HepG2 (cell line): Measurements from ENCODE around the gene AFAP1. TPM values are rescaled to one million over a fixed set of nuclear protein-coding genes. Genes with fewer than 3 reads are reported as not detected.

Experiments used
- ATAC-seq: fragments of 200-7000 bp; cut with Tn5 transposase; 3 replicates; pipeline ENCODE4 v1.9.1; 2020; ENCODE audit warnings: mild to moderate bottlenecking, moderate library complexity
- BruUV-seq: library from RNA; stranded (reverse); fragments of 400-500 nt; replicated peaks from 2 replicates; lab custom pipeline; 2021; lab: Mats Ljungman, UMichigan
- CTCF ChIA-PET: fragments of 300-600 bp; formaldehyde crosslinking; extraction: SDS; loops from one replicate; lab custom pipeline; 2021; ENCODE audit warnings: low total read pairs, inconsistent platforms, low intra/inter-chr PET ratio; lab: Yijun Ruan, JAX
- POLR2A ChIA-PET: fragments of 350-600 bp; sonication (Branson Sonifier 250); formaldehyde crosslinking; loops from one replicate; lab custom pipeline; 2020; ENCODE audit warnings: antibody characterized with exemption, inconsistent platforms; lab: Yijun Ruan, JAX
- DNase-seq: peaks from one replicate; pipeline ENCODE4 v3.0.0-alpha.2; 2015; ENCODE audit warnings: low spot score
- FAIRE-seq: peaks from 3 replicates; lab custom pipeline; 2011; peaks lifted over from hg19 to GRCh38; lab: Jason Lieb, UNC
- H2AFZ ChIP-seq: one replicate; pipeline ENCODE4 v1.6.1; 2011; ENCODE audit warnings: low read length, inconsistent platforms
- H3K27ac ChIP-seq: fragments of 300-600 bp; 3 replicates; pipeline ENCODE4 v1.8.0; 2011; ENCODE audit warnings: mixed run types, mild to moderate bottlenecking, mixed read lengths, low read length, inconsistent platforms; ENCODE audit not compliant: insufficient read depth; ENCODE audit errors: extremely low read length
- H3K27me3 ChIP-seq, 2 experiments: fragments of 200-600 bp in 1 of 2; 2 replicates in 1 of 2; 3 replicates in 1 of 2; pipeline versions ENCODE4 v1.6.0 to v1.8.0; 2011; ENCODE audit warnings: low read length in 2 of 2, mild to moderate bottlenecking in 2 of 2, moderate library complexity in 2 of 2, inconsistent platforms in 1 of 2; ENCODE audit not compliant: insufficient read depth in 2 of 2, control insufficient read depth in 1 of 2
- H3K36me3 ChIP-seq, 2 experiments: fragments of 200-600 bp in 1 of 2; replicated peaks in 1 of 2; 2 replicates in 1 of 2; 3 replicates in 1 of 2; pipeline versions ENCODE4 v1.5.1 to v1.8.0; 2011; ENCODE audit warnings: low read length in 2 of 2, inconsistent platforms in 1 of 2; ENCODE audit not compliant: insufficient read depth in 2 of 2, control insufficient read depth in 1 of 2
- H3K4me1 ChIP-seq: 2 replicates; pipeline ENCODE4 v1.5.1; 2012; ENCODE audit warnings: low read length, inconsistent platforms; ENCODE audit not compliant: insufficient read depth
- H3K4me2 ChIP-seq: 2 replicates; pipeline ENCODE4 v1.6.0; 2011; ENCODE audit warnings: low read depth, low read length, inconsistent platforms
- H3K4me3 ChIP-seq, 3 experiments: fragments of 200-600 bp in 1 of 3; sonication (generic), shearing (Covaris generic) in 1 of 3; replicated peaks in 1 of 3; 2 replicates each; pipeline ENCODE4 v1.5.1; 2011 to 2016; ENCODE audit warnings: low read length in 3 of 3, inconsistent platforms in 2 of 3, low read depth in 2 of 3, mild to moderate bottlenecking in 2 of 3, control low read depth in 1 of 3, mixed read lengths in 1 of 3; ENCODE audit not compliant: insufficient read depth in 1 of 3
- H3K79me2 ChIP-seq: one replicate; pipeline ENCODE4 v1.6.1; 2011; ENCODE audit warnings: low read length, inconsistent platforms; ENCODE audit not compliant: insufficient read depth
- H3K9ac ChIP-seq: 2 replicates; pipeline ENCODE4 v1.6.0; 2011; ENCODE audit warnings: mild to moderate bottlenecking, low read depth, low read length, inconsistent platforms; ENCODE audit not compliant: insufficient read depth
- H3K9me3 ChIP-seq: 2 replicates; pipeline ENCODE4 v1.5.1; 2012; ENCODE audit warnings: mild to moderate bottlenecking, low read length
- H4K20me1 ChIP-seq: 2 replicates; pipeline ENCODE4 v1.6.0; 2011; ENCODE audit warnings: inconsistent platforms, mild to moderate bottlenecking, low read length, moderate library complexity; ENCODE audit not compliant: insufficient read depth
- DNMT3B ChIP-seq: conservative IDR thresholded peaks from 2 replicates; pipeline ENCODE4 v1.6.1; 2016; ENCODE audit warnings: missing biosample characterization, control low read depth
- PREB ChIP-seq: sonication (generic); formaldehyde crosslinking; IDR thresholded peaks from 2 replicates; pipeline ENCODE4 v1.4.0; 2020; ENCODE audit warnings: missing genetic modification reagents
- ZBTB38 ChIP-seq: sonication (generic); formaldehyde crosslinking; IDR thresholded peaks from 2 replicates; pipeline ENCODE4 v1.5.1; 2020; ENCODE audit warnings: mild to moderate bottlenecking, missing genetic modification reagents
- ZNF18 ChIP-seq: sonication (generic); formaldehyde crosslinking; IDR thresholded peaks from 2 replicates; pipeline ENCODE4 v1.8.0; 2022; ENCODE audit warnings: mild to moderate bottlenecking, missing genetic modification reagents; ENCODE audit not compliant: insufficient replicate concordance
- ZNF652 ChIP-seq: IDR thresholded peaks from 2 replicates; pipeline ENCODE4 v1.6.1; 2016; ENCODE audit warnings: low read depth, borderline replicate concordance
- ZNF670 ChIP-seq: sonication (generic); formaldehyde crosslinking; IDR thresholded peaks from 2 replicates; pipeline ENCODE4 v1.8.0; 2022; ENCODE audit warnings: mild to moderate bottlenecking, missing genetic modification reagents, borderline replicate concordance
- ZNF704 ChIP-seq: sonication (generic); formaldehyde crosslinking; IDR thresholded peaks from 2 replicates; pipeline ENCODE4 v1.8.1; 2023; ENCODE audit warnings: mild to moderate bottlenecking, inconsistent platforms, moderate library complexity, missing genetic modification reagents, borderline replicate concordance
- ZNF781 ChIP-seq: sonication (generic); formaldehyde crosslinking; IDR thresholded peaks from 2 replicates; pipeline ENCODE4 v1.5.1; 2020; ENCODE audit warnings: borderline replicate concordance, mild to moderate bottlenecking, missing genetic modification reagents; ENCODE audit errors: not compliant biosample characterization
- WGBS: methylation state at CpG from one replicate; pipeline ENCODE4 v1.1.6; 2017; ENCODE audit warnings: low lambda C conversion rate; 5-methylcytosine and 5-hydroxymethylcytosine counted together
- in situ Hi-C: cut with HindIII; loops from 2 replicates; pipeline ENCODE4 v1.10.0; 2017; ENCODE audit warnings: low pct_unique_long_range_greater_than_20kb; ENCODE audit not compliant: extremely low pct_ligation_motif_present
- intact Hi-C: fragments of 100-400 bp; cut with micrococcal nuclease; formaldehyde crosslinking; loops from one replicate; pipeline ENCODE4 v1.10.0; 2022; ENCODE audit not compliant: unreplicated experiment
- polyA plus RNA-seq, 8 experiments: library from polyadenylated mRNA; depleted of rRNA in 3 of 8; stranded (reverse) in 7 of 8; unstranded in 1 of 8; fragments of >200 nt; fragmentation: Illumina TruSeq in 4 of 8; extraction: Trizol in 4 of 8; gene quantifications; 2 replicates each; pipeline versions ENCODE4 v1.2.1 to v1.2.3, GENCODE V29; 2011 to 2016; ENCODE audit warnings: low read depth in 4 of 8, missing spikeins in 1 of 8, mixed read lengths in 1 of 8; ENCODE audit not compliant: insufficient read depth in 1 of 8
- total RNA-seq, 5 experiments: library from RNA; depleted of rRNA; stranded (reverse); fragments of >200 nt; fragmentation: Illumina TruSeq; extraction: Trizol; gene quantifications; 2 replicates each; pipeline ENCODE4 v1.2.3, GENCODE V29; 2016; ENCODE audit warnings: low read depth in 1 of 5
- TF ChIP-seq, protein P1 (sequence below): sonication (generic); formaldehyde crosslinking; IDR thresholded peaks from 2 replicates; pipeline ENCODE4 v1.4.0; 2020; ENCODE audit warnings: missing genetic modification reagents
- TF ChIP-seq, protein P2 (sequence below): sonication (generic); formaldehyde crosslinking; IDR thresholded peaks from 2 replicates; pipeline ENCODE4 v1.4.0; 2020; ENCODE audit warnings: missing genetic modification reagents; ENCODE audit errors: not compliant biosample characterization

AFAP1 gene
- total and polyA plus RNA-seq, 2 of the 13 experiments (the other 11 are each of a cell fraction or from before 2014, with no cell fraction given): 2.5 TPM

DNA sequence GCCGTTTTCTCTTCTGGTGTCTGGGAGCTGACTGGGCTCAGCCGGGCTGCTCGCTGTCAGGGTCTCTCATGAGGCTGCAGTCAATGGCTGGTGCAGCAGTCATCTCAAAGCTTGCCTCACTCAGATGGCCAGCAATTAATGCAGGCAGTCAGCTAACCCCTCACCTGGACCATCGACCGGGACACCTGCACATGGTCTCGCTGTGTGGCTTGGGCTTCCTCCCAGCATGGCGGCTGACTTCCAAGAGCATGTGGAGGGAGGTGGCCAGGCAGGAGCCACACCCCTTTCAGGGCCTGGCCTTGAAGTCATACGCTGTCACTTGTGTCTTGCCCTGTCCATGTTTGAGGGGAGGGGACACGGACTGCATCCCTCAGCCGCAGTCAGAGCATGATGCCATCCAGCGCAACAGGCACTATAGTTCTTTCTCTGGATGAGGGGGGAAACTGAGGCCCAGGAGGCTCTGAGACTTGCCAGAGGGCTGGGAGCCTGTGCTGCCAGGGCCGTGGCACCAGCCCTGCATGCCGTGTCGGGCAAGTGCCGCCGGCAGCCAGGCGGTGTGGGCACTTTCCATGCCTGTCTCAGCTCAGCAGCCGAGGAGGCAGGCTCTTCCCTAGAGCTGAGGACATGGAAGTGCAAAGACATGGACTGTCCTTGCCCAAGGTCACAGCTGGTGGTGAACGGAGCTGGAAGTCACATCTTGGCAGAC is 201.8 kb downstream of the AFAP1 start (continued):
- no peak for TF ChIP-seq DNMT3B (CRISPR knock-in tag)
- TF ChIP-seq ZBTB38 (CRISPR knock-in tag): no peak
- no peak for TF ChIP-seq ZNF18 (CRISPR knock-in tag)
- TF ChIP-seq ZNF704 (CRISPR knock-in tag): no peak
- TF ChIP-seq ZNF781 (CRISPR knock-in tag): no peak
- no peak for TF ChIP-seq ZNF670 (CRISPR knock-in tag)

DNA sequence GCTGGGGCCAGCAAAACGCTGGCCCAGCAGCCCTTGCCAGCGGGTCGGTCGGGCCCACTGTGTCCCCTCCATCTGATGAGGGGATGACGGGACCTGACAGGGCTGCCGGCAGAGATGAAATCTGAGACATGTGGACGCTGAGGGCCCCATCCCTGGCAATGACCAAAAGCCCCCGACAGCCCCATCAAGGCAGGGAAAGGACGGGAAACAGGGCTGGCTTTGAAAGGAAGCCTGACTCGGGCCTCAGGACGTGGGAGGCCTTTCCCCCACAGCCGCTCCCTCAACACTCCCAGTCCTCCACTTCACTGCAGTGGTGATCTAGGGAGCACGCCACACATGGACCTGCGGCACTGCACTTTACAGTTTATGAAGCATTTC is 202.4 kb downstream of the AFAP1 start:
- WGBS: 84% methylated on average over 11 of the region's 14 CpGs
- CTCF ChIA-PET: no interaction called here
- no peak overlapping the region for H2AFZ ChIP-seq
- no peaks in the 10 kb centered on the region for H3K27me3 ChIP-seq
- no peak overlapping the region for H3K9ac ChIP-seq
- in situ Hi-C loops: no loop called here
- DNase-seq: no peak
- BruUV-seq: no TSS peak
- intact Hi-C loops: no loop called here
- no peaks in the 10 kb centered on the region for H3K36me3 ChIP-seq
- H4K20me1 ChIP-seq: no peaks in the 10 kb centered on the region
- no peak for ATAC-seq
- POLR2A ChIA-PET: no interaction called here
- FAIRE-seq: no peak
- H3K27ac ChIP-seq: no peak overlapping the region
- no peaks in the 10 kb centered on the region for H3K9me3 ChIP-seq
- H3K4me1 ChIP-seq: no peaks in the 10 kb centered on the region
- TF ChIP-seq ZNF652 (CRISPR knock-in tag) (no peak), PREB (no peak)
- TF ChIP-seq, protein P1, sequence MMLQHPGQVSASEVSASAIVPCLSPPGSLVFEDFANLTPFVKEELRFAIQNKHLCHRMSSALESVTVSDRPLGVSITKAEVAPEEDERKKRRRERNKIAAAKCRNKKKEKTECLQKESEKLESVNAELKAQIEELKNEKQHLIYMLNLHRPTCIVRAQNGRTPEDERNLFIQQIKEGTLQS (CRISPR knock-in tag): no peak
- TF ChIP-seq, protein P2, sequence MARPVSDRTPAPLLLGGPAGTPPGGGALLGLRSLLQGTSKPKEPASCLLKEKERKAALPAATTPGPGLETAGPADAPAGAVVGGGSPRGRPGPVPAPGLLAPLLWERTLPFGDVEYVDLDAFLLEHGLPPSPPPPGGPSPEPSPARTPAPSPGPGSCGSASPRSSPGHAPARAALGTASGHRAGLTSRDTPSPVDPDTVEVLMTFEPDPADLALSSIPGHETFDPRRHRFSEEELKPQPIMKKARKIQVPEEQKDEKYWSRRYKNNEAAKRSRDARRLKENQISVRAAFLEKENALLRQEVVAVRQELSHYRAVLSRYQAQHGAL (CRISPR knock-in tag): no peak
- H3K79me2 ChIP-seq: no peaks in the 10 kb centered on the region
- no peak overlapping the region for H3K4me3 ChIP-seq
- H3K4me2 ChIP-seq: no peak overlapping the region
